ENCODE measurements around the gene CHPF2. TPM values are rescaled to one million over a fixed set of nuclear protein-coding genes. Genes with fewer than 3 reads are reported as not detected.

CHPF2 gene
- total and polyA plus RNA-seq, 2 experiments from 2014 or later = 4.8 to 26.1 TPM

DNA sequence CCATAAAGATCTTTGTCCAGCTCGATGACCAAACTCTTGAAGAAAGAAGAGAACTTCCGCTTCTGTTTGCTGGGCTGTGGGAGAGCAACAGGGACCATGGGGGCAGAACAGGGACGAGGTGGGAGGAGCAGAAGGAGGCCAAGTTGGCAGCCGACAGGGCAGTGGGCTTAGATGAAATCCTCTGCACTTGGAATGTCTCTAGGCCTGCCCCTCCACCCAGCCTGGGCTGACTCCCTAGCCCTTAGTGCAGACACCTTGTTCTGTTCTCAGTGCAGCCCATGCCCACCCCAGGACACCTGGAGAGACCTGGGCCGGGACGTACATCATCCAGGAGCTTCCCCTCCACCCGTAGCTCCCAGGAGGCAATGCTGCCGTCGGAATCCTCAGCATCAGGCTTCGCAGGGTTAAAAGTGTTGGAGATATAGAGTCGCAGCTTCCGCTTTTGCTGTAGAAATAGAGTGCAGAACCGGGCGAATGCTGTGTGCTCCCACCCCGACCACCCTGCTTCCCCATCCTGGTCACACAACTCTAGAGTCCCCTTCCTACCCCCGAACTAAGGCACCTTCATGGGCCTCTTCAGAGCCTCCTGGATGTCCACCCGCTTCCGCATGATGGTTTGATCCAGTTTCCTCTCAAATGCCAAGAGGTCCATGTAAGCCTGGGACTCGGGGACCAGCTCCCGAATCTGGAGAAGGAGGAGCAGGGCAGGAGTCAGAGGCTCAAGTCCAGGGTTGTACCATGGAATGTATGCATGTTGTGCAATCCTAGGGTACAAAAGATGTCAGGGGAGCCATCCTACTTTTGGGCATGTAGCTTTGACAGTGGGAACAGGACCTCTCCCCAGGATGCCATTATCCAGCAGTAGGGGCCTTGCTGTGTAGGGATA lies 10.1 kb downstream of the CHPF2 start:
- H3K4me3 ChIP-seq = no peak overlapping the region
- H2AFZ ChIP-seq = no peak overlapping the region
- H3K27me3 ChIP-seq (ENCODE audit: insufficient read depth) = peaks cover 35% of the 10 kb centered on the region
- no peaks in the 10 kb centered on the region for H3K79me2 ChIP-seq (replicated peaks; ENCODE audit: insufficient read depth)
- no peak overlapping the region for H3K4me2 ChIP-seq
- ATAC-seq = no peak
- peaks cover 8% of the 10 kb centered on the region; the same call in 1 of the 2 replicates for H4K20me1 ChIP-seq (replicated peaks; ENCODE audit: insufficient read depth)
- H3K27ac ChIP-seq (ENCODE audit: low read depth) = no peak overlapping the region
- peaks cover 25% of the 10 kb centered on the region; the same call in 1 of the 2 replicates for H3K4me1 ChIP-seq (ENCODE audit: insufficient read depth)
- Mint-ChIP-seq H3K4me3 (no peak overlapping the region), H3K4me1 (peaks cover 49% of the 10 kb centered on the region), H3K9me3 (no peaks in the 10 kb centered on the region; the same call in 2 of the 3 replicates), H3K36me3 (ENCODE audit: low read depth) (peaks cover 2% of the 10 kb centered on the region; the same call in 2 of the 3 replicates), H3K27me3 (ENCODE audit: insufficient read depth, low read depth, poor library complexity) (peaks cover 35% of the 10 kb centered on the region), H3K27ac (no peak overlapping the region)
- no peaks in the 10 kb centered on the region for H3K9me2 ChIP-seq (ENCODE audit: insufficient read depth)
- TF ChIP-seq ZNF331 (CRISPR knock-in tag; IDR thresholded peaks at IDR 0.05; ENCODE audit: low read depth) (no peak), CREB1 (CRISPR knock-in tag; IDR thresholded peaks at IDR 0.05; ENCODE audit: low read depth) (no peak), POLR2AphosphoS5 (IDR thresholded peaks at IDR 0.05; ENCODE audit: low read depth) (no peak), EZH2 (IDR thresholded peaks at IDR 0.05; ENCODE audit: low read depth, unreplicated experiment) (no peak), STAT1 (IDR thresholded peaks at IDR 0.05; ENCODE audit: unreplicated experiment) (no peak), EZH2phosphoT487 (IDR thresholded peaks at IDR 0.05; ENCODE audit: unreplicated experiment) (no peak), JUNB (IDR thresholded peaks at IDR 0.05; ENCODE audit: unreplicated experiment) (no peak), ZNF114 (CRISPR knock-in tag; IDR thresholded peaks at IDR 0.05) (no peak), NANOG (IDR thresholded peaks at IDR 0.05; ENCODE audit: borderline replicate concordance) (no peak)
- TF ChIP-seq, protein P1, sequence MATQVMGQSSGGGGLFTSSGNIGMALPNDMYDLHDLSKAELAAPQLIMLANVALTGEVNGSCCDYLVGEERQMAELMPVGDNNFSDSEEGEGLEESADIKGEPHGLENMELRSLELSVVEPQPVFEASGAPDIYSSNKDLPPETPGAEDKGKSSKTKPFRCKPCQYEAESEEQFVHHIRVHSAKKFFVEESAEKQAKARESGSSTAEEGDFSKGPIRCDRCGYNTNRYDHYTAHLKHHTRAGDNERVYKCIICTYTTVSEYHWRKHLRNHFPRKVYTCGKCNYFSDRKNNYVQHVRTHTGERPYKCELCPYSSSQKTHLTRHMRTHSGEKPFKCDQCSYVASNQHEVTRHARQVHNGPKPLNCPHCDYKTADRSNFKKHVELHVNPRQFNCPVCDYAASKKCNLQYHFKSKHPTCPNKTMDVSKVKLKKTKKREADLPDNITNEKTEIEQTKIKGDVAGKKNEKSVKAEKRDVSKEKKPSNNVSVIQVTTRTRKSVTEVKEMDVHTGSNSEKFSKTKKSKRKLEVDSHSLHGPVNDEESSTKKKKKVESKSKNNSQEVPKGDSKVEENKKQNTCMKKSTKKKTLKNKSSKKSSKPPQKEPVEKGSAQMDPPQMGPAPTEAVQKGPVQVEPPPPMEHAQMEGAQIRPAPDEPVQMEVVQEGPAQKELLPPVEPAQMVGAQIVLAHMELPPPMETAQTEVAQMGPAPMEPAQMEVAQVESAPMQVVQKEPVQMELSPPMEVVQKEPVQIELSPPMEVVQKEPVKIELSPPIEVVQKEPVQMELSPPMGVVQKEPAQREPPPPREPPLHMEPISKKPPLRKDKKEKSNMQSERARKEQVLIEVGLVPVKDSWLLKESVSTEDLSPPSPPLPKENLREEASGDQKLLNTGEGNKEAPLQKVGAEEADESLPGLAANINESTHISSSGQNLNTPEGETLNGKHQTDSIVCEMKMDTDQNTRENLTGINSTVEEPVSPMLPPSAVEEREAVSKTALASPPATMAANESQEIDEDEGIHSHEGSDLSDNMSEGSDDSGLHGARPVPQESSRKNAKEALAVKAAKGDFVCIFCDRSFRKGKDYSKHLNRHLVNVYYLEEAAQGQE (IDR thresholded peaks at IDR 0.05; ENCODE audit: unreplicated experiment) = no peak
- TF ChIP-seq, protein P2, sequence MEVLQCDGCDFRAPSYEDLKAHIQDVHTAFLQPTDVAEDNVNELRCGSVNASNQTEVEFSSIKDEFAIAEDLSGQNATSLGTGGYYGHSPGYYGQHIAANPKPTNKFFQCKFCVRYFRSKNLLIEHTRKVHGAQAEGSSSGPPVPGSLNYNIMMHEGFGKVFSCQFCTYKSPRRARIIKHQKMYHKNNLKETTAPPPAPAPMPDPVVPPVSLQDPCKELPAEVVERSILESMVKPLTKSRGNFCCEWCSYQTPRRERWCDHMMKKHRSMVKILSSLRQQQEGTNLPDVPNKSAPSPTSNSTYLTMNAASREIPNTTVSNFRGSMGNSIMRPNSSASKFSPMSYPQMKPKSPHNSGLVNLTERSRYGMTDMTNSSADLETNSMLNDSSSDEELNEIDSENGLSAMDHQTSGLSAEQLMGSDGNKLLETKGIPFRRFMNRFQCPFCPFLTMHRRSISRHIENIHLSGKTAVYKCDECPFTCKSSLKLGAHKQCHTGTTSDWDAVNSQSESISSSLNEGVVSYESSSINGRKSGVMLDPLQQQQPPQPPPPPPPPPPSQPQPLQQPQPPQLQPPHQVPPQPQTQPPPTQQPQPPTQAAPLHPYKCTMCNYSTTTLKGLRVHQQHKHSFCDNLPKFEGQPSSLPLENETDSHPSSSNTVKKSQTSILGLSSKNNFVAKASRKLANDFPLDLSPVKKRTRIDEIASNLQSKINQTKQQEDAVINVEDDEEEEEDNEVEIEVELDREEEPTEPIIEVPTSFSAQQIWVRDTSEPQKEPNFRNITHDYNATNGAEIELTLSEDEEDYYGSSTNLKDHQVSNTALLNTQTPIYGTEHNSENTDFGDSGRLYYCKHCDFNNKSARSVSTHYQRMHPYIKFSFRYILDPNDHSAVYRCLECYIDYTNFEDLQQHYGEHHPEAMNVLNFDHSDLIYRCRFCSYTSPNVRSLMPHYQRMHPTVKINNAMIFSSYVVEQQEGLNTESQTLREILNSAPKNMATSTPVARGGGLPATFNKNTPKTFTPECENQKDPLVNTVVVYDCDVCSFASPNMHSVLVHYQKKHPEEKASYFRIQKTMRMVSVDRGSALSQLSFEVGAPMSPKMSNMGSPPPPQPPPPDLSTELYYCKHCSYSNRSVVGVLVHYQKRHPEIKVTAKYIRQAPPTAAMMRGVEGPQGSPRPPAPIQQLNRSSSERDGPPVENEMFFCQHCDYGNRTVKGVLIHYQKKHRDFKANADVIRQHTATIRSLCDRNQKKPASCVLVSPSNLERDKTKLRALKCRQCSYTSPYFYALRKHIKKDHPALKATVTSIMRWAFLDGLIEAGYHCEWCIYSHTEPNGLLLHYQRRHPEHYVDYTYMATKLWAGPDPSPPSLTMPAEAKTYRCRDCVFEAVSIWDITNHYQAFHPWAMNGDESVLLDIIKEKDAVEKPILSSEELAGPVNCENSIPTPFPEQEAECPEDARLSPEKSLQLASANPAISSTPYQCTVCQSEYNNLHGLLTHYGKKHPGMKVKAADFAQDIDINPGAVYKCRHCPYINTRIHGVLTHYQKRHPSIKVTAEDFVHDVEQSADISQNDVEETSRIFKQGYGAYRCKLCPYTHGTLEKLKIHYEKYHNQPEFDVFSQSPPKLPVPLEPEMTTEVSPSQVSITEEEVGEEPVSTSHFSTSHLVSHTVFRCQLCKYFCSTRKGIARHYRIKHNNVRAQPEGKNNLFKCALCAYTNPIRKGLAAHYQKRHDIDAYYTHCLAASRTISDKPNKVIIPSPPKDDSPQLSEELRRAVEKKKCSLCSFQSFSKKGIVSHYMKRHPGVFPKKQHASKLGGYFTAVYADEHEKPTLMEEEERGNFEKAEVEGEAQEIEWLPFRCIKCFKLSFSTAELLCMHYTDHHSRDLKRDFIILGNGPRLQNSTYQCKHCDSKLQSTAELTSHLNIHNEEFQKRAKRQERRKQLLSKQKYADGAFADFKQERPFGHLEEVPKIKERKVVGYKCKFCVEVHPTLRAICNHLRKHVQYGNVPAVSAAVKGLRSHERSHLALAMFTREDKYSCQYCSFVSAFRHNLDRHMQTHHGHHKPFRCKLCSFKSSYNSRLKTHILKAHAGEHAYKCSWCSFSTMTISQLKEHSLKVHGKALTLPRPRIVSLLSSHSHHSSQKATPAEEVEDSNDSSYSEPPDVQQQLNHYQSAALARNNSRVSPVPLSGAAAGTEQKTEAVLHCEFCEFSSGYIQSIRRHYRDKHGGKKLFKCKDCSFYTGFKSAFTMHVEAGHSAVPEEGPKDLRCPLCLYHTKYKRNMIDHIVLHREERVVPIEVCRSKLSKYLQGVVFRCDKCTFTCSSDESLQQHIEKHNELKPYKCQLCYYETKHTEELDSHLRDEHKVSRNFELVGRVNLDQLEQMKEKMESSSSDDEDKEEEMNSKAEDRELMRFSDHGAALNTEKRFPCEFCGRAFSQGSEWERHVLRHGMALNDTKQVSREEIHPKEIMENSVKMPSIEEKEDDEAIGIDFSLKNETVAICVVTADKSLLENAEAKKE (CRISPR knock-in tag; IDR thresholded peaks at IDR 0.05) = no peak
- TF ChIP-seq, protein P3, sequence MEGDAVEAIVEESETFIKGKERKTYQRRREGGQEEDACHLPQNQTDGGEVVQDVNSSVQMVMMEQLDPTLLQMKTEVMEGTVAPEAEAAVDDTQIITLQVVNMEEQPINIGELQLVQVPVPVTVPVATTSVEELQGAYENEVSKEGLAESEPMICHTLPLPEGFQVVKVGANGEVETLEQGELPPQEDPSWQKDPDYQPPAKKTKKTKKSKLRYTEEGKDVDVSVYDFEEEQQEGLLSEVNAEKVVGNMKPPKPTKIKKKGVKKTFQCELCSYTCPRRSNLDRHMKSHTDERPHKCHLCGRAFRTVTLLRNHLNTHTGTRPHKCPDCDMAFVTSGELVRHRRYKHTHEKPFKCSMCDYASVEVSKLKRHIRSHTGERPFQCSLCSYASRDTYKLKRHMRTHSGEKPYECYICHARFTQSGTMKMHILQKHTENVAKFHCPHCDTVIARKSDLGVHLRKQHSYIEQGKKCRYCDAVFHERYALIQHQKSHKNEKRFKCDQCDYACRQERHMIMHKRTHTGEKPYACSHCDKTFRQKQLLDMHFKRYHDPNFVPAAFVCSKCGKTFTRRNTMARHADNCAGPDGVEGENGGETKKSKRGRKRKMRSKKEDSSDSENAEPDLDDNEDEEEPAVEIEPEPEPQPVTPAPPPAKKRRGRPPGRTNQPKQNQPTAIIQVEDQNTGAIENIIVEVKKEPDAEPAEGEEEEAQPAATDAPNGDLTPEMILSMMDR (conservative IDR thresholded peaks at IDR 0.05; ENCODE audit: low read depth in 2 of 2) = no peak
- TF ChIP-seq, protein P4, sequence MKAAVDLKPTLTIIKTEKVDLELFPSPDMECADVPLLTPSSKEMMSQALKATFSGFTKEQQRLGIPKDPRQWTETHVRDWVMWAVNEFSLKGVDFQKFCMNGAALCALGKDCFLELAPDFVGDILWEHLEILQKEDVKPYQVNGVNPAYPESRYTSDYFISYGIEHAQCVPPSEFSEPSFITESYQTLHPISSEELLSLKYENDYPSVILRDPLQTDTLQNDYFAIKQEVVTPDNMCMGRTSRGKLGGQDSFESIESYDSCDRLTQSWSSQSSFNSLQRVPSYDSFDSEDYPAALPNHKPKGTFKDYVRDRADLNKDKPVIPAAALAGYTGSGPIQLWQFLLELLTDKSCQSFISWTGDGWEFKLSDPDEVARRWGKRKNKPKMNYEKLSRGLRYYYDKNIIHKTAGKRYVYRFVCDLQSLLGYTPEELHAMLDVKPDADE (IDR thresholded peaks at IDR 0.05) = no peak
- no peak for DNase-seq (ENCODE audit: low spot score)
- no peaks in the 10 kb centered on the region for H3K36me3 ChIP-seq (ENCODE audit: insufficient read depth)
- H3F3A ChIP-seq (replicated peaks; ENCODE audit: low read depth) = 0 out of 2 replicates have a peak, but pooled peaks cover 5% of the 10 kb centered on the region

Data from GM23338 (cell line).